Activated naive CD8-positive, alpha-beta T cell (primary cell): ENCODE measurements around the gene AOC1.

ENCODE experiments used
- H3K27ac Mint-ChIP-seq: one replicate; pipeline ENCODE4 v1.8.0; 2021; ENCODE audit warnings: mixed read lengths
- H3K27me3 Mint-ChIP-seq: one replicate; pipeline ENCODE4 v1.8.0; 2021; ENCODE audit warnings: mixed read lengths
- H3K36me3 Mint-ChIP-seq: one replicate; pipeline ENCODE4 v1.8.0; 2021; ENCODE audit warnings: mixed read lengths
- H3K4me1 Mint-ChIP-seq: one replicate; pipeline ENCODE4 v1.8.0; 2021; ENCODE audit warnings: low read depth, mixed read lengths
- H3K4me3 Mint-ChIP-seq: one replicate; pipeline ENCODE4 v1.8.0; 2021; ENCODE audit warnings: mild to moderate bottlenecking, mixed read lengths
- H3K9me3 Mint-ChIP-seq: one replicate; pipeline ENCODE4 v1.8.0; 2021; ENCODE audit warnings: low read depth, mixed read lengths

Gene AOC1

GRCh38 chr7:150860291-150860977 lies 8.1 kb downstream of the AOC1 start:
- H3K27me3 Mint-ChIP-seq = peaks cover 3% of the 10 kb centered on the region

DNA sequence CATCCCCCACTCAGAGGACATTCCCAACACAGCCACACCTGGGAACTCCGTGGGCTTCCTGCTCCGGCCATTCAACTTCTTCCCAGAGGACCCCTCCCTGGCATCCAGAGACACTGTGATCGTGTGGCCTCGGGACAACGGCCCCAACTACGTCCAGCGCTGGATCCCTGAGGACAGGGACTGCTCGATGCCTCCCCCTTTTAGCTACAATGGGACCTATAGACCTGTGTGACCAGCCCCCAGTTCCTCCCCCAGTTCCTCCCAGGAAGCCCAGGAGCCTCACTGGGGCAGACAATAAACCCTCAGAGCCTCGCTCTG lies 8.6 kb downstream of the AOC1 start:
- H3K27me3 Mint-ChIP-seq = no peaks in the 10 kb centered on the region
- H3K27ac Mint-ChIP-seq = no peak overlapping the region
- no peak overlapping the region for H3K4me3 Mint-ChIP-seq
- H3K36me3 Mint-ChIP-seq = no peaks in the 10 kb centered on the region
- H3K4me1 Mint-ChIP-seq = no peaks in the 10 kb centered on the region
- no peaks in the 10 kb centered on the region for H3K9me3 Mint-ChIP-seq

More at GRCh38 chr7:150860291-150860977, 8.1 kb downstream of the AOC1 start:
- H3K4me1 Mint-ChIP-seq = no peaks in the 10 kb centered on the region
- no peak overlapping the region for H3K27ac Mint-ChIP-seq
- no peak overlapping the region for H3K4me3 Mint-ChIP-seq
- H3K9me3 Mint-ChIP-seq = no peaks in the 10 kb centered on the region
- H3K36me3 Mint-ChIP-seq = no peaks in the 10 kb centered on the region

DNA sequence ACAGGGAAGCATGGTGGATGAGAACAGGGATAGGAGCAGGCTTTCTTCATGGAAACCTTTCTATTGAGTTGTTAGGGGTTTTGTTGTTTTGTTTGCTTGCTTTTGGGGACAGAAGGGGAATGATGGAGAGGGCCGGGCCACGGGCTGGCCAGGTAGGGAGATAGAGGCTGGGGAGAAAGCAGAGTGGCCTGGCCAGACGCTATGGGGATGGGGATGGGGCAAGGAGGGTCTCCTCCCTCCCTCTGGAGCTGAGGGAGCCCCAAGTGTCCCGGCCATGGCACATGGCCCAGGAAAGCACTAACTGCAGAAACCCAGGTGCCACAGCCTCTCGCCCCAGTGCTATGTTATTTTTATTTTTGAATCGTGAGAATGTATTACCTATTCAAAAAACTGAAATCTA lies 10.0 kb downstream of the AOC1 start:
- H3K27me3 Mint-ChIP-seq = peaks cover 2% of the 10 kb centered on the region
- no peak overlapping the region for H3K27ac Mint-ChIP-seq
- no peaks in the 10 kb centered on the region for H3K36me3 Mint-ChIP-seq
- H3K4me1 Mint-ChIP-seq = no peaks in the 10 kb centered on the region
- H3K9me3 Mint-ChIP-seq = no peaks in the 10 kb centered on the region
- H3K4me3 Mint-ChIP-seq = no peak overlapping the region

DNA sequence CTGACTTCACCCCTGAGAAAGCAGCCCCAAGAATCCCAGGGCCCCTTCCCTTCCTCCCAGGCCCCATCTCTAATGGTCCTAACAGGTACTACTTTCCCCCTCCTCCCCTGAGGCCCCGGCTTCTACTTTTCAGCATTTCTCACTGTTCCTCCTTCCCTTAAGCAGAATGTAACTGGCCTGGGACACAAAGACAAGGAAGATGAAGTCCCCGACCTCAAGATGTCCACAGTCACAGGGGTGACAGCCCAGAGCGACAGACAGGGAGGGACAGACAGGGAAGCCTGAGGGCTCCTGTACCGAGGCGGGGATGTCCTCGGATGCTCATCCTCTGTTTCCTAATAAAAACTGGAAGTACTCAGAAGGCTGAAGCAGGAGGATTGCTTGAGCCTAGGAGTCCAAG lies 11.6 kb downstream of the AOC1 start:
- Mint-ChIP-seq H3K27me3 (peaks cover 2% of the 10 kb centered on the region), H3K4me1 (no peaks in the 10 kb centered on the region), H3K4me3 (no peak overlapping the region), H3K27ac (no peak overlapping the region), H3K9me3 (no peaks in the 10 kb centered on the region), H3K36me3 (no peaks in the 10 kb centered on the region)

DNA sequence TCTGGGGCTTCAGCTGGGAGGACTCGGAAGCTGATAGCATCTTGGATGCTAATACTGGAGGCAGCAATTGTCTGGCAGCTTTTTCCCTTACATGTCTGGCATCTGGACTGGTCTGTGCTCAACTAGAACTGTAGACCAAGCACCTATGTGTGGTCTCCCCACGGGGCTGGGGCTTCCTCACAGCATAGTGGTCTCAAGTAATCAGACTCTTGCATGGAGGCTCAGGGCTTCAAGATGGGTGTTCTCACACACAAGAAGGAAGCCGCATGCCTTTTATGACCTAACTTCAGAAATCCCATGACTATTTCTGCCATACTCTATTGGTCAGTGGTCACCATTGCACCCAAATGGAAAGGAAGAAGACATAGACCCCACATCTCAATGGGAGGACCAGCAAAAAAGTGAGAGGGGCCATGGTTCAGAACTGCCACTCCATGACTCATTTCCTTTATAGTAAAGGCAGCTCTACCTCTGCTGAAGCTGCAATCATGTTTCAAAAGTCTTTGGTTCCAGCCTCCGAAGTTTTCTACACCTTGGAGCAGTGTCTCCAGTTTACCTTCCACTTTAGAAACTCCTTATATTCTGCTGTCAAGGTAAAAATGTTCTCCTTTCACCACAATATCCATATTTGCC lies 14.7 kb downstream of the AOC1 start:
- peaks cover 5% of the 10 kb centered on the region for H3K27me3 Mint-ChIP-seq
- H3K4me3 Mint-ChIP-seq = no peak overlapping the region
- H3K27ac Mint-ChIP-seq = no peak overlapping the region
- H3K9me3 Mint-ChIP-seq = no peaks in the 10 kb centered on the region
- no peaks in the 10 kb centered on the region for H3K4me1 Mint-ChIP-seq
- H3K36me3 Mint-ChIP-seq = peaks cover 2% of the 10 kb centered on the region

DNA sequence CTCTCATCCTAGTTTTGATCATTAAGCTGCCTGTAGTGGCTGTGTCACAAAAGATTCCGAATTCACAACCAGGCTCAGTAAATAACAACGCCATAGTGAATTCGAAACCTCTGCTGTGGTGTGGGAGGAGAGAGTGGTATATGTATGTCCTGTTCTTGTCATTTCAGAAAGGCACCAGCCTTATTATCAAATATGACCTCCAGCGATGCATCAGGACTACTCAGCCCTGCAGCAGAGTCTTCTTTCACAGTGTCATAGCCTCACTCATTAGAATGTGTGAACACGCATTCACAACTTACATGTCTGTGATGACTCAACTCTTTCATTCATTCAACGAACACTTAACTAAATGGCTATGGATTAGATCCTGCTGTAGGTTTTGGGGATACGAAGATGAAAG lies 15.3 kb downstream of the AOC1 start:
- Mint-ChIP-seq H3K4me1 (no peaks in the 10 kb centered on the region), H3K4me3 (no peak overlapping the region), H3K27me3 (peaks cover 6% of the 10 kb centered on the region), H3K9me3 (no peaks in the 10 kb centered on the region), H3K27ac (no peak overlapping the region), H3K36me3 (peaks cover 2% of the 10 kb centered on the region)

DNA sequence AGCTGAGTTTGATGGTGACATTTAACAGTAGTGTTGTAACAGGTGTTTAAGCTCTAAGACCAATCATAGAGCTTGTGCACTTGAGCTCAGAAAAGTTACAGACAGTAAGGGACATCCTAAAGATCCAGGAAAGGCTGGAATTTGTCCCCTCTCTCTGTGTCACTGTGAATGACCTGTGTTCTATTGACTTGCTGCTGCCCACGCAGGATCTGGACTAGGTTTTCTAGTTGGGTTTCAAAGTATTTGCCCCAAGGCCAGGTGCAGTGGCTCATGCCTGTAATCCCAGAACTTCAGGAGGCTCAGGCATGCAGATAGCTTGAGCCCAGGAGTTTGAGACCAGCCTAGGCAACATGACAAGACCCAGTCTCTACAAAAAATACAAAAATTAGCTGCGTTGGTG lies 17.1 kb downstream of the AOC1 start:
- Mint-ChIP-seq H3K4me3 (no peak overlapping the region), H3K27ac (no peak overlapping the region), H3K4me1 (no peaks in the 10 kb centered on the region), H3K9me3 (no peaks in the 10 kb centered on the region), H3K36me3 (peaks cover 2% of the 10 kb centered on the region), H3K27me3 (peaks cover 6% of the 10 kb centered on the region)

- Mint-ChIP-seq H3K27me3 (peaks cover 4% of the 10 kb centered on the region), H3K9me3 (no peaks in the 10 kb centered on the region), H3K4me1 (peaks cover 10% of the 10 kb centered on the region), H3K27ac (no peak overlapping the region), H3K36me3 (peaks cover 2% of the 10 kb centered on the region), H3K4me3 (no peak overlapping the region)
These were observed 19.3 kb downstream of the AOC1 start for GRCh38 chr7:150871601-150872000.

- Mint-ChIP-seq H3K36me3 (peaks cover 2% of the 10 kb centered on the region), H3K27me3 (peaks cover 4% of the 10 kb centered on the region), H3K9me3 (peaks cover 1% of the 10 kb centered on the region), H3K27ac (no peak overlapping the region), H3K4me1 (peaks cover 14% of the 10 kb centered on the region), H3K4me3 (no peak overlapping the region)
These were observed 22.3 kb downstream of the AOC1 start for GRCh38 chr7:150874401-150875198.

DNA sequence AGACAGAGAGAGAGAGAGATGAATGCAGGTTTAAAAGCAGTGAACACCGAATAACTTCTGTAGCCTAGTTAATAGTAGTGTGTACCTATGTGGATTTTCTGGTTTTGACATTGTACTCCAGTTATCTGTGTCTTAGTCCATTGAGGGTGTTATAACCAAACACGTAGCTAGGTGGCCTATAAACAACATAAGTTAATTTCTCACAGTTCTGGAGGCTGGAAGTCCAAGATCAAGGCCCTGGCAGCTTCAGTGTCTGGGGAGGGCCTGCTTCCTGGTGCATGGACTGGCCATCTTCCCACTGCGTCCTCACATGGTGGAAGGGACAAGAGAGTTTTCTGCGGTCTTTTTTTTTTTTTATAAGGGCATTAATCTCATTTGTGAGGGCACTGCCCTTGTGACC lies 23.5 kb downstream of the AOC1 start:
- Mint-ChIP-seq H3K9me3 (peaks cover 9% of the 10 kb centered on the region), H3K27ac (no peak overlapping the region), H3K4me1 (peaks cover 14% of the 10 kb centered on the region), H3K27me3 (peaks cover 2% of the 10 kb centered on the region), H3K4me3 (no peak overlapping the region), H3K36me3 (peaks cover 10% of the 10 kb centered on the region)

GRCh38 chr7:150876817-150877526 lies 24.7 kb downstream of the AOC1 start:
- peaks cover 9% of the 10 kb centered on the region for H3K9me3 Mint-ChIP-seq
- H3K4me3 Mint-ChIP-seq = peak overlapping the region; percentile 48
- peaks cover 12% of the 10 kb centered on the region for H3K36me3 Mint-ChIP-seq
- no peak overlapping the region for H3K27ac Mint-ChIP-seq
- peaks cover 2% of the 10 kb centered on the region for H3K27me3 Mint-ChIP-seq
- H3K4me1 Mint-ChIP-seq = peaks cover 14% of the 10 kb centered on the region

DNA sequence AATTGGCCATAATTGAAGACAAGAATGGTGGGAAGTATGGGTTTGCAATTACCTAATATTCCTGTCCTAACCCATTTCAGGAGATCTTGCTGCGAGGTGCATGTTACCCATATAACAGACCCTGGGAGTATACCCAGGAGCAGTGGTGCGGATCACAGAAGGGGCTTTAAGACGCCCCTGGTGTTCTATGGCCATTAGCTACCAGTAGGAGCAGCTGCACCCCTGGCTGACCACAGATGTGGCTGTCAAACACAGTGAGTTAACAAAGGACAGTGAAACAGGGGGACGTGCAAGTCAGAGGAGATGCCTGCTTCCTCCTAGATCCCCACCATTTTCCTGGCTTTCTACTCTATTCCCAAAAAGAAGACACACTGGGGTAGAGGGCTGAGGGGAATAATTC lies 25.2 kb downstream of the AOC1 start:
- H3K27me3 Mint-ChIP-seq = no peaks in the 10 kb centered on the region
- H3K4me3 Mint-ChIP-seq = no peak overlapping the region
- peaks cover 9% of the 10 kb centered on the region for H3K9me3 Mint-ChIP-seq
- H3K27ac Mint-ChIP-seq = no peak overlapping the region
- H3K4me1 Mint-ChIP-seq = peaks cover 14% of the 10 kb centered on the region
- H3K36me3 Mint-ChIP-seq = peaks cover 12% of the 10 kb centered on the region

GRCh38 chr7:150879345-150879744 lies 27.0 kb downstream of the AOC1 start:
- Mint-ChIP-seq H3K36me3 (peaks cover 12% of the 10 kb centered on the region), H3K27me3 (no peaks in the 10 kb centered on the region), H3K27ac (no peak overlapping the region), H3K4me3 (no peak overlapping the region), H3K9me3 (peaks cover 18% of the 10 kb centered on the region), H3K4me1 (peaks cover 14% of the 10 kb centered on the region)

DNA sequence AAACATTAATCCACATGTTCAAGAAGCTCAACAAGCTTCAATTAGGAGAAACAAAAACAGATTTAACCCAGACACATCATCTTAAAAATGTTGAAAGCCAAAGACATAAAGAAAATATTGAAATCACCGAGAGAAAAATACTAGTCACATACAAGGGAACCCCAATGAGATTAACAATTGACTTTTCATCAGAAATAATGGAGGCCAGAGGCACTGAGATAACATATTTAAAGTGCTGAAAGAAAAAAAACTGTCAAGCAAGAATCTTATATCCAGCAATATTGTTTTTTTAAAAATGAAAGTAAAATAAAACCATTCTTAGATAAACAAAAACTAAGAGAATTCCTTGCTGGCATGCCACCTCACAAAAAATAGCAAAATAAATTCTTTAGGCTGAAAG lies 28.9 kb downstream of the AOC1 start:
- Mint-ChIP-seq H3K36me3 (peaks cover 12% of the 10 kb centered on the region), H3K27me3 (no peaks in the 10 kb centered on the region), H3K4me3 (no peak overlapping the region), H3K9me3 (peaks cover 29% of the 10 kb centered on the region), H3K27ac (no peak overlapping the region), H3K4me1 (peaks cover 6% of the 10 kb centered on the region)
